ENCODE results near the gene SWT1.

The SWT1 gene

DNA sequence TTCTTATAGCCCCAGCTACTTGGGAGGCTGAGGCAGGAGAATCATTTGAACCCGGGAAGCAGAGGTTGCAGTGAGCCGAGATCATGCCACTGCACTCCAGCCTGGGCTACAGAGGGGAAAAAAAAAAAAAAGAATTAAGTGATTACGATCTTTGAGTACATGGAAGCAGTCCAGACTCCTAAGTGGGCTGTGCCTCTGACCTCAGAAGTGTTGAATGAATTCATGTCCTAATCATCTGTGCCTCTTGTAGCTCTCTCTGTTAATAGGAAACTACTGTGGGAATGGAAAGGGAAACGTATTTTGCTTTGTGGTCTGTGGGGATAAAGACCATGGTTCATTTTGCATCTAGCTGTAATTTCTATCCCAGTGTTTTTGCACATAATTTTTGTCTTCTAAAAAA is 168.4 kb downstream of the SWT1 start:
- DNase-seq = no peak

GRCh38 chr1:185328255-185328654 is 171.3 kb downstream of the SWT1 start:
- no peak for DNase-seq

GRCh38 chr1:185334182-185334581 is 177.2 kb downstream of the SWT1 start:
- DNase-seq = no peak

DNA sequence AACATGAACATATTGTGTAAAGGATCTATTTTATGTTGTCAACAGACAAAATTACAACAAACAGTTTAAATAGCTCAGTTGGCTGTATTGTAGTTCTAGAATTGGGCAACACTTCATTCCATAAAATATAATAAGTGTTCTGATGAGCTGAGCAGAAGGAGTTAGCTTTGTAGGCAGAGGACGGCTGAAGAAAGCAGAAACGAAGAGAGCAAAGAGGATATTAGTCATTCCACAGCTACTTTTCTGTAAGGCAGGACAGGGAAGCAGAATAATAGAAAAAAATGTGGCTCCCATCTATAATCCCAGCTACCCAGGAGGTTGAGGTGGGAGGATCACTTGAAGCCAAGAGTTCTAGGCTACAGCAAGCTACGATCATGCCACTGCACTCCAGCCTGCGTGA is 180.3 kb downstream of the SWT1 start:
- DNase-seq = no peak

- no peak for DNase-seq
Observed at GRCh38 chr1:185338719-185339622, 182.0 kb downstream of the SWT1 start.

DNA sequence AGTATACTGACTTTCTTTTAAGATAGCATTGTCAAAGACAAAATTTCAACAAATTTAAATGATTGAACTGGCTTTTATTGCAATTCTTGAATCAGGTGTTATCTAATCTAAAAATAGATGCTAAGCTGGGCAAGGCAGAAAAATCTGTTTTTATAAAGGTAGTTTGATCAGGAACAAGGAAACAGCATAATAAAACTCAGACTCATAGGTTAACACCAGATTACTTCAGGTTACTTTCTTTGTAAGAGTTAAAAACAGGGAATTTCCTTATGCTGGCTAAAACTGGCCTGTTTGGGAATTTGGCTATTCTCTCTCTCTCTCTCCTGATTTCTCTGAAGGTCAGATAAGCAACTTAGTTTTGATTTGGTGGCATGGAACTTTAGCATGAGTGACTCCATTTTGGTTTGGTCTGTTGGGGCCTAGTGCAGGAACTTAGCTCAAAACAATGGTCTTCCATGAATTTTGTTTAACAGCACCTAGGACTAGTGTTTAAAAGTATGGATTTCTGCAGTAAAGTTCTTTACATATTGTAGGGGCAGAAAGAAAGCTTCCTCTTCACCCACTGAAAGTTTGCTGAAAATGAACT is 184.3 kb downstream of the SWT1 start:
- DNase-seq = no peak
